IPS-18c (cell line): ENCODE results near the gene MAPK7.

ENCODE experiments used
- H3K4me3 ChIP-seq: 2 replicates; pipeline ENCODE4 v1.7.0; 2013; ENCODE audit warnings: low read depth, mild to moderate bottlenecking, low read length, moderate library complexity; ENCODE audit not compliant: insufficient read depth
- H3K9me3 ChIP-seq: one replicate; pipeline ENCODE4 v1.6.1; 2013; ENCODE audit warnings: mild to moderate bottlenecking, low read length, moderate library complexity; ENCODE audit not compliant: control insufficient read depth, insufficient read depth

MAPK7 gene

DNA sequence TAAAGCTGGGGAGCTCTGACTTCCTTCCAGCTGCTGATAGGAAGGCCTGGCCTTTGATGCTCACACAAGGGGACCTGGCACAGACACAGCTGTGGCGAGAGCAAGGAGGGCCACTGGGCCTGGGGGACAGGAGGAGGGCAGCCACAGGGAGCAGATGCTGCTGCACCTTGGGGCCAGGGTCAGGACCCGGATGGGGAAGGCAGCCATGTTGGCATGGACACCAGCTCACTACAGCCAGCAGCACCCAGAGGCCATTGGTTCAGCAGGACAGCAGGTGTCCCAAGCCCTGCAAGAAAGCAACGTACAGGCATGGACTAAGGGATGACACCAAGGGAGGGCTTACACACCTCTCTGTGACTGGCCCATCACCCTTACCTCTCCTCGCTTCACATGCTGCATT is 24.7 kb downstream of the MAPK7 start:
- no peak overlapping the region for H3K4me3 ChIP-seq
- H3K9me3 ChIP-seq: no peaks in the 10 kb centered on the region

DNA sequence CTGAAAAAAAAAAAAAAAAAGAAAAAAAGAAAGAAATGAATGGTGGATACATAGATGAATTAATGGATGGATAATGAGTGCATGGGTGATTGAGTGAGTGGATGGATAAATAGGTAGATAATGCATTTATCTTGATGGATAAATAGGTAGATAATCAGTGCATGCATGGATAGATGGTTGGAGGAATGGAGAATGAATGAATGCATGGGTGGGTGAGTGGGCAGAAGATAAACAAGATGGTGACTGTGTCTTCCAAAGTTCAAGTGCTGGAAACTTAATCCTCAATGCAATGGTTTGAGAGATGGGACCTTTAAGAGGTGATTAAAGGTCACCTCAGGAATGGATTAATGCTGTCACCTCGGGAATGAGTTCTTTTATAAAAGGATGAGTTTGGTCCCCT is 26.0 kb downstream of the MAPK7 start:
- H3K4me3 ChIP-seq: no peak overlapping the region
- no peaks in the 10 kb centered on the region for H3K9me3 ChIP-seq

DNA sequence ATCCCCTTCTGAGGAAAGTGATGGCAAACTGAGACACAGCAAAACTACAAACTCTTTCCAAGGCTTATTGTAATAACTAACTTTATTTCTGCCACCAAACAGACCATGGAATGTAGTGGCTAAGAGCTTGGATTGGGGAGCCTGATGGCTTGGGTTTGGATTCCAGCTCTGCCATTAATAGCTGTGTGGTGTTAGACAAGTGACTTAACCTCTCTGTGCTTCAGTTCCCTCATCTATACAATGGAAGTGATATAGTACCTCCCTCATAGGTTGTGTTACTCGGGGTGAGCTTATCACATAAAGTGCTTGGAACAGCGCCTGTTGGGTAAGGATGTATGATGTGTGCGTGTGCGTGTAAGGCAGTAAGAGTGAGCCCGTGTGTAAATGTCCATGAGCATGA is 26.8 kb downstream of the MAPK7 start:
- H3K4me3 ChIP-seq: no peak overlapping the region

DNA sequence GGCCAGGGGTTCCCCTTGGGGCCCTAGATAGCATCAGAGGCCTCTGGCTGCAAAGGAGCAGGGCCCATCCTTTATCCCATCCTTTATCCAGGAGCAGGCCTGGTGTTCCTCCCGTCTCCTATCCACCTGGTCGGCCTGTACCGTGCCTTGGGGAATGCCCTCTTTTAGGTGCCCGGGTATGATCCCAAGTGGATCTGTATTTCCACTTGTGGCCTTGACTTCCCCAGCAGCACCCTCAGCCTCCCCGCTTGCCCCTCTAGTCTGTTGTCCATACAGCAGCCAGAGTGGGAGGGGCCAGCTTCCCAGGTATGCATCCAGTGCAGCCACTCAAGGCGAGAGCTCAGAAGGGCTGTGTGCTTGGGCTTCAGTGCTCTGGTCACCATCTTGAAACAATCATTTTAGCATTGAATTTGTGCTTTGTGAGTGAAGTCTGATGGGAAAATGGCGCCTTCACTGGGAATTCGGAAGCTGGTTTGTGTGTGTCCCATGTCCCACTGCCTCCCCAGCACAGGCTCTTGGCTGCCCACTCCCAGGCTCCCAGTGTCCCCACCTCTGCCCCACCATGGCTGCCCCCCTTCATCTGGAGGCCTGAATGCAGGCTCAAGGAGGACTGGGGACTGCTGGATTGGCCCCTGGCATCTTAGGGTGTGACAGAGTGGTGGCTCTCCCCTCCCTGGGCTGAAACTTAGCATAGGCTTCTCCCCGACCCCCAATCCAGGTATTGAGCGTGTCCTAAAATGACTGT is 29.5 kb downstream of the MAPK7 start:
- Histone ChIP-seq H3K4me3 (no peak overlapping the region), H3K9me3 (no peaks in the 10 kb centered on the region)

More for the DNA sequence above, 26.8 kb downstream of the MAPK7 start:
- no peaks in the 10 kb centered on the region for H3K9me3 ChIP-seq

DNA sequence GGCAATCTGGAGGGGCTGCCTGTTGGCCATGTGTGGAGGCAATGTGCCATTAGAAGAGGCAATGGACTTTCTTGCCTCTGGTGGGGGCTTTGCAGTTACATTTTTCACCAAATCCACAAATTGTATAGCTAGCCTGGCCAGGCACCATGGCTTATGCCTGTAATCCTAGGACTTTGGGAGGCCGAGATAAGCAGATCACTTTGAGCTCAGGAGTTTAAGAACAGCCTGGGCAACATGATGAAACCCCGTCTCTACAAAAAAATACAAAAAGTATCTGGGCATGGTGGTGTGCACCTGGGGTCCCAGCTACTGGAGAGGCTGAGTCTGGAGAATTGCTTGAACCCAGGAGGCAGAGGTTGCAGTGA is 30.0 kb downstream of the MAPK7 start:
- H3K4me3 ChIP-seq: no peak overlapping the region
- no peaks in the 10 kb centered on the region for H3K9me3 ChIP-seq

DNA sequence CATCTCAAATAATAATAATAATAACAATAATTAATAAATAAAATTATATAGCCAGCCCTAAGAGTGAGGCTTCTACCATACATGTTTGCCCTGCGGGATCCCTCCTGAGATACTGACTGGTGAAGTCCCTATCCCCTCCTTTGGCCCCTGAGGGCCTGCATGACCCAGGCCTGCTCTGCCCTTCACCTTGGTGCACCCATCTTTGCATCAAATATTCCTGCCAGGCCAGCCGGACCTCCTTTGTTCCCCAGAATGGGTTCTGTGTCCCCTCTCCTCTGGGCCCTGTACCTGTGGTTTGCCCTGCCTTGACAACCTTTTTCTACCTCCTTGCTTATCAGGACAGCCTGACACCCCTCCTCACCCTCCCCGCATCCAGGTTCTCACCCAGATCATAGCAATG is 30.8 kb downstream of the MAPK7 start:
- Histone ChIP-seq H3K9me3 (no peaks in the 10 kb centered on the region), H3K4me3 (no peak overlapping the region)

DNA sequence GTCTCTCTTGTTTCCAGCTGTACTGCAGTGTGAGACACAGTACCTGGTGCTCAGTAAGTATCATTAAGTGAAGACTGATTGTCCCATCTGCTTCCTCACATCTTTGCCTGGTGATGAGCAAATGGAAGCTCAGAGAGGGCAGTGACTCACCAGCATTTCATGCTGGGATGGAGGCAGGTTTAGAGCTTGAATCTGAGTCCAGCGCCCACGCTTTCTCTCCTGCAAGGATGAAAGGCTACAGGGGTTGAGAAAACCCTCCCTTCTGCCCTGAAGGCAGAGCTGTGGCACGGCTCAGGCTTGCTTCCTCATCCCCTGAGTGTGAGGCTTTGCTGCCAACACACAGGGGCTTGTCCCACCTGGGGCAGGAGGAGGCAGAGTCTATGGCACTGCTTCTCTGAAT is 31.2 kb downstream of the MAPK7 start:
- Histone ChIP-seq H3K4me3 (no peak overlapping the region), H3K9me3 (no peaks in the 10 kb centered on the region)

DNA sequence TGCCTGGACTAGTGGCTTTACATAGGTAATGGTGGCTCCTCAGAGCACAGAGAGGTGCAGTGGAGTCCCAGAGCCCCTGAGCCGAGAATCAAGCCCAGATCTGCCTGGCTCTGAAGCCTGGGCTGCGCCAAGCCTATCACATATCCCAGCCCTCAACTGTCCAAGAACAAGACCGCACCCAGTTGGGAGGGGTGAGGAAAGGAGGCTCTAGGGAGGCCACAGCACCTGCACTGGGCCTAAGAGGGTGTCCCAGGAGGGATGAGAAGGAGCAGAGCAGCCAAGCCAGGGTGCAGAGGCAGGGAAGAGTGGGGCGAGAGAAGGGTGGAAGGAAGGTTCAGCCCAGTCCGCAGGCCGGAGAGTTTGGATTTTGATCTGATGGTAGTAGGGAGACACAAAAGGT is 31.8 kb downstream of the MAPK7 start:
- no peaks in the 10 kb centered on the region for H3K9me3 ChIP-seq
- H3K4me3 ChIP-seq: no peak overlapping the region

DNA sequence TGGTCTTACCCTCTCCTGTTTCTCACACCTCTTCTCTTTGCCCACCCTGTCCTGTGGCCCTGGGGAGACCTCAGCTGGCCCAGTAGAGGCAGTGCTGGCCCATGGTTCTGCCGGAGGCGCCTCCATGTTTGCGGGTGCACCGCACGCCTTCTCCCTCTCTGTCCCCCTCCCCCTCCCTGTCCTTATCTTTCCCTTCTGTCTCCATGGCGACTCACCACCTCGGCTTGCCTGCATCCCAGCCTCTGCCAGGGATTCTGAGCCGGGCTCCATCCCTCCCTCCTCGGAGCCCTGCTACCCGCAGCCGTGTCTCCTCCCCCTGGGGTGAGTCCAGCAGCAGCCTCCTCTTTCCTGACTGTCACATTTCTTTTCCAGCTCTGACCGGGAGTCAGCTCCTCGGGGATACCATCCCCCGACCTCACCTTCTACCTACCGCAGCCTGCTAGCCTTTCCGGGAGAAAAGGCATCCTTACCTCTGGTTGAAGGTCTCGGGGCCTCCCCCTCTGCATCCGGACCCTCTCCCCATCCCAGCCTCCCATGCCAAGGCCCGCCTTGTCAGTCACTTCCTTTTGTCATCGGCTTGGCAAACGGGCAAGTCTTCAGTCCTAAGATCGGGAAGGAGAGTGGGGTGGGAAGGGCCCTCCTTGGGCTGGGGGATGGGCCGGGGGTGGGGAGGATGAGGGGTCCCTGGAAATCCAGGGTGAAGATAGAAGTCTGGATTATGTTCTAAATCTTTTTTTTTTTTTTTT is 32.8 kb downstream of the MAPK7 start, which contains the start of gene RNF112:
Gene RNF112 (plus strand): TSS at position 358 of the 746 bp plus-strand sequence. CDS start 177 bp downstream, at position 535.
- no peak within 1 kb of the TSS for H3K4me3 ChIP-seq
- no peaks in the 10 kb centered on the region for H3K9me3 ChIP-seq

DNA sequence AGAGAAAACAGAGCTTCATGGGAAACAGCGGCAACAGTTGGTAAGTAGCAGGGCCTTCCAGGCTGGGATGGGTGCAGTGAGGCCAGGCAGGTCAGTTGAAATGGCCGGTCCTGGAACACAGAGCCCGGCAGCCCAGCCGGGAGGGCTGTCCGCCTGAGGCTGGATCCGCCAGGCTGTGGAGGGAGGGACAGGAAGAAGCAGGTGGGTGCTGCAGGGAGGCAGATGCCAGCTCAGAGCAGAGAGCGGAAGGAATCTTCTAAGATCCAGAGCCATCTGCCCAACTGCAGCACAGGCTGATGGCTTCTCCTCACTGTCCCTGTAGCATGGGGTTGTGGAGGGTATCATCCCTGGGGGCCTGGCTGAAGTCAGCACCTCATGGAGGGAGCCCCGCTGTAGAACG is 33.3 kb downstream of the MAPK7 start:
- Histone ChIP-seq H3K4me3 (no peak overlapping the region), H3K9me3 (no peaks in the 10 kb centered on the region)

DNA sequence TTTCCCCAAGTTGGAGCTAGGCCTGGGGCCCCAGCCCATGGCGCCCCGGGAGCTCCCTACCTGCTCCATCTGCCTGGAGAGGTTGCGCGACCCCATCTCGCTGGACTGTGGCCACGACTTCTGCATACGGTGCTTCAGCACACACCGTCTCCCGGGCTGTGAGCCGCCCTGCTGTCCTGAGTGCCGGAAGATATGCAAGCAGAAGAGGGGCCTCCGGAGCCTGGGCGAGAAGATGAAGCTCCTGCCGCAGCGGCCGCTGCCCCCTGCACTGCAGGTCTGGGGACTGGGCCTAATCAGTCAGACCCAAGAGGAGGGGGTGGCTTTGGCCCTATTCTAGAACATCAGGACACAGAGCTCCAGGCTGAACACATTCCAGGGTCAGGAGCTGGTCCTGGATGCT is 34.2 kb downstream of the MAPK7 start:
- no peak overlapping the region for H3K4me3 ChIP-seq
- H3K9me3 ChIP-seq: no peaks in the 10 kb centered on the region

DNA sequence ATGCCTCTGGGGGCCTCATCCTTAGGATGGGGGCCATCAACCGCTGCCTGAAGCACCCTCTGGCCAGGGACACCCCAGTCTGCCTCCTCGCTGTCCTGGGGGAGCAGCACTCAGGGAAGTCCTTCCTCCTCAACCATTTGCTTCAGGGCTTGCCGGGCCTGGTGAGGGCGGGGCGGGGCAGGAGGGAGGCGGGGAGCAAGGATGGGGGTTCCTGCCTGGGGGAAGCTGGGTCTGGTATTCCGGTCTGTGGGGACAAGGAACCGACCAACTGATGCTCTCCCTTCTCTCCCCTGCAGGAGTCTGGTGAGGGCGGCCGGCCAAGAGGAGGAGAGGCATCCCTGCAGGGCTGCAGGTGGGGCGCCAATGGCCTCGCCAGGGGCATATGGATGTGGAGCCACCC is 34.7 kb downstream of the MAPK7 start:
- Histone ChIP-seq H3K9me3 (no peaks in the 10 kb centered on the region), H3K4me3 (no peak overlapping the region)

DNA sequence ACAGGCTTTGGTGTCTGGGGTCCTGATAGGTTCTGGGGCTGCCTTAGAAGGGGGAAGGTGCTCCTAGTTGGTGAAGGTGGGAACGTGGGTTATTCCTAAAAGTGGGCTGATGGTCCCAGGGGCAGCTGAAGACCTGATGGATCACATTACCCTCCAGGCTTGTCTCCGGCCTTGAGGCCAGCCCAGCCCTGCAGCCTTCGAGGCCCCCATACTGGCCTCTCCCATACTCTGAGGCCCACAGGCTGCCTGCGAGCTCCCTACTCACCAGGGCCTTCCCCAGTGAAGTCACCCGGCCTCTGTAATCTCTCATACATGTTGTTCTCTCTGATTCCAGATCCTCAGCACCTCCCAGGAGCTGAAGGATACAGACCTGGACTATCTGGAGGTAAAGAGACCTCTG is 35.5 kb downstream of the MAPK7 start:
- H3K9me3 ChIP-seq: no peaks in the 10 kb centered on the region

DNA sequence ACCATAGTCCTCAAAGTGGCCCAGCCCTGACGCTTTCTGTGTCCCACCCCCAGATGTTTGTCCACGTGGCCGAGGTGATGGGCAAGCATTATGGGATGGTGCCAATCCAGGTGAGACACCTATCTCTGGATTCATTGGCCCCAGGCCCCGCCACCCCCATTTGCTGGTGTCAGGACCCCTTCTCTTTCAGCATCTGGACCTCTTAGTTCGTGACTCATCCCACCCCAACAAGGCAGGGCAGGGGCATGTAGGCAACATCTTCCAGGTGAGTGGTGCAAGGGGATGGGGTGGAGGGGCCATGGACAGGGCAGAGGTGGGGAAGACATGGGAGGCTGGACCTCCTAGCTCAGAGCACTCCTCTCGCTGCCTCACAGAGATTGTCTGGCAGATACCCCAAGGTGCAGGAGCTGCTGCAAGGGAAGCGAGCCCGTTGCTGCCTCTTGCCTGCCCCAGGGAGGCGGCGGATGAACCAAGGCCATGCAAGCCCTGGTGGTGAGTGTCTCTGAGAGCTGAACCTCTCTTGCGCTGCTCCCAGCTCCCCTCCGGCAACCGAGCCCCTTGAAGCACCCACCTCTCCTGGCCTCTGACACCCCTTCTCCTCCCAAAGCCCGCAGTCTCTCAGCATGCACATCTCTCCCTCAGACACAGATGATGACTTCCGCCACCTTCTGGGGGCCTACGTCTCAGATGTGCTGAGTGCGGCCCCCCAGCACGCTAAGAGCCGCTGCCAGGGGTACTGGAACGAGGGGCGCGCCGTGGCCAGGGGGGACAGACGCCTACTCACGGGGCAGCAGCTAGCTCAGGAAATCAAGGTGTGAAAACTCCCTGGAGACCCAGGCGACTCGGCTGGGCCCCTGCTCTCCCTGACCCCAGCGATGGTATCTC is 36.3 kb downstream of the MAPK7 start:
- Histone ChIP-seq H3K4me3 (no peak overlapping the region), H3K9me3 (no peaks in the 10 kb centered on the region)

More for the DNA sequence above, 35.5 kb downstream of the MAPK7 start:
- no peak overlapping the region for H3K4me3 ChIP-seq

DNA sequence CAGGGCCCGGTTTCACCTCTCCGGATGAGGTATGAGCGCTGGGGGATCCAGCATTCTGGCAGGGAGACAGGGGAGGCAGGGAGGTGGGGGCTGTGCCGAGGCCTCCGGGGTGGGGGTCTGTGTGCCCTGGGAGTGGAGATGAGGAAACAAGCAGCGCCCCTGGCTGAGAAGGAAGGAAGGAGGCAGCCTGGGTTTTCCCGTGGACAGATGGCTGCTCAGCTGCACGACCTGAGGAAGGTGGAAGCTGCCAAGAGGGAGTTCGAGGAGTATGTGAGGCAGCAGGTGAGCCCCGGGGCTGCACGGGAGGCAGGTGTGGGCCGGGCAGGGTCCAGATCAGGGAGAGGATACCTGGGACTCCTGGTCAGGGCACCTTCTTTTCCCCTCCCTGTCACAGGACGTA is 37.0 kb downstream of the MAPK7 start:
- Histone ChIP-seq H3K4me3 (no peak overlapping the region), H3K9me3 (no peaks in the 10 kb centered on the region)

DNA sequence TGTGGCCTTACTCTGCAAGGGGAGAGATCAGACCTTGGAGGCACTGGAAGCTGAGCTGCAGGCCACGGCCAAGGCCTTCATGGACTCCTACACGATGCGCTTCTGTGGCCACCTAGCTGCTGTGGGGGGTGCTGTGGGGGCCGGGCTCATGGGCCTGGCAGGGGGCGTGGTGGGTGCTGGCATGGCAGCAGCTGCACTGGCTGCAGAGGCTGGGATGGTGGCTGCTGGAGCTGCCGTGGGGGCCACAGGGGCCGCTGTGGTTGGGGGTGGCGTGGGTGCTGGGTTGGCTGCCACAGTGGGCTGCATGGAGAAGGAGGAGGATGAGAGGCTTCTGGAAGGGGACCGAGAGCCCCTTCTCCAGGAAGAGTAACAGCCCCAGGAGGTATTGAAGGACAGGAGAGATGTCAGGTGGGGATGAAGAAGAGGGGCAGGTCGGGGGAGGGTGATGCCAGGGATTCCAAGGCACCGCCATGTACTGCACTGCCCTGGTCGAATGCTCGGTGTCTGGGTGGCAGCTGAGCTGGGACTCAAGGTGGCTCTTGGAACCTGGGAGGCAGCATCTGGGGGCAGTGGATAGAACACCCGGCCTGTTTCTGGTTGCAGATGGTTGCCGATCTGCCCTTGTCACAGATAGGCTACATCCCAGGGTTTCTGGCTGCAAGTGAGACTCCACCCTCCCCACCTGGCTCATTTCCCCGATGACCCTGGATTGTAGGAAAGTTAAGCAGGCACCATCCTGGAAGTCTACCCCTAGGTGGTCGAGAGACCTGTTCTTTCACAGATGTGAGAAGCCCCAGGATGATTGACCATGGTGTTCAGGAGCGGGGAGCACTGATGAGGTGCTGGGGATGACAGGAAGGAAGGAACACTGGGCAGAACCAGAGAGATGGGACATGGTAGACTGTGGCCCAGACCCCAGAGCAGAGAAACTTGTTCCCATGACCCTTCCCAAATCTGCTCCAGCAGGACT is 37.8 kb downstream of the MAPK7 start:
- Histone ChIP-seq H3K4me3 (no peak overlapping the region), H3K9me3 (no peaks in the 10 kb centered on the region)

DNA sequence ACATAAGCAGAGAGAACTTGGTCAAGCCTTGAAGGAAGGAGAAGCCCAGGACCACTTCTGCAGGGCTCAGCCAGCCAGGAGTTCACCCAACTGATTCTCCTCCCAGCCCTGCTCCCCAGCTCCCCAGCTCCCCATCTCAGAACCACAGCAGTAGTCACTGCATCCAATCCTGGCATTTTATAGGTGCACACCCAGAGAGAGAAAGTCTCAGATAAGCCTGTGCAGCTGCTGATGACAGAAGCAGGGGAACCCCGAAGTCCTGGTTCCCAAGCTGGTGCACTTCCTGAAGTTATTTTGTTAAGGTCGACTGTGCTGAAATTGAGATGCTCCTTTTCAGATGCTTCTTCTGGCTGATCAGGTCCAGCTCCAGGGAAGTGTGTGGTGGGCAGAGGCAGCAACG is 39.3 kb downstream of the MAPK7 start:
- H3K4me3 ChIP-seq: no peak overlapping the region

More for the DNA sequence above, 39.3 kb downstream of the MAPK7 start:
- no peaks in the 10 kb centered on the region for H3K9me3 ChIP-seq
